ENCODE measurements around the gene SCIN.

DNA sequence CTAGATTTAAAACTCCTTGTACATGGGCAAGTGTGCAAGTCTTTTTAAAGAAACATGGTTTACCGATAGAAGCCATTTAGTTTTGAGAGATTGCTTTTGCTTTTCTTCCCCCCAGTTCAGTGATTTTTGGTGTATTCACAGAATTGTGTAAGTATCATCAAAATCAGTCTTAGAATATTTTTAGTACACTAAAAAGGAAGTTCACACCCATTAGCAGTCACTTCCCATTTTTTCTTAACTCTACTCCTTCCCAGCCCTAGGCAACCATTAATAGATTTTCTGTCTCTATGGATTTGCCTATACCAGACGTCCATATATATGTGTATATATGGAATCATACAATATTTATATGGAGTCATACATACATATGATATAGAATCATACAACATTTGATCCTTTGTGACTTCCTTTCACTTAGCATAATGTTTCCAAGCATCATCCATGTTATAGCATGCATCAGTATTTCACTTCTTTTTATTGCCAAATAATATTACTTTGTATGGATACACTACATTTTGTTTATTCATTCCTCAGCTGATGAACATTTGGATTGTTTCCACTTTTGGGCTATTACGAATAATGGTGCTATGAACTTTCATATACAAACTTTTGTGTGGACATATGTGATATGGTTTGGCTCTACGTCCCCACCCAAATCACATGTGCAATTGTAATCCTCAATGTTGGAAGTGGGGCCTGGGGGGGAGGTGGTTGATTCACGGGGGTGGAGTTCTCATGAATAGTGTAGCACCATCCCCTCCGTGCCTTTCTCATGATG lies 100.4 kb downstream of the SCIN start:
- TF ChIP-seq, protein P1, sequence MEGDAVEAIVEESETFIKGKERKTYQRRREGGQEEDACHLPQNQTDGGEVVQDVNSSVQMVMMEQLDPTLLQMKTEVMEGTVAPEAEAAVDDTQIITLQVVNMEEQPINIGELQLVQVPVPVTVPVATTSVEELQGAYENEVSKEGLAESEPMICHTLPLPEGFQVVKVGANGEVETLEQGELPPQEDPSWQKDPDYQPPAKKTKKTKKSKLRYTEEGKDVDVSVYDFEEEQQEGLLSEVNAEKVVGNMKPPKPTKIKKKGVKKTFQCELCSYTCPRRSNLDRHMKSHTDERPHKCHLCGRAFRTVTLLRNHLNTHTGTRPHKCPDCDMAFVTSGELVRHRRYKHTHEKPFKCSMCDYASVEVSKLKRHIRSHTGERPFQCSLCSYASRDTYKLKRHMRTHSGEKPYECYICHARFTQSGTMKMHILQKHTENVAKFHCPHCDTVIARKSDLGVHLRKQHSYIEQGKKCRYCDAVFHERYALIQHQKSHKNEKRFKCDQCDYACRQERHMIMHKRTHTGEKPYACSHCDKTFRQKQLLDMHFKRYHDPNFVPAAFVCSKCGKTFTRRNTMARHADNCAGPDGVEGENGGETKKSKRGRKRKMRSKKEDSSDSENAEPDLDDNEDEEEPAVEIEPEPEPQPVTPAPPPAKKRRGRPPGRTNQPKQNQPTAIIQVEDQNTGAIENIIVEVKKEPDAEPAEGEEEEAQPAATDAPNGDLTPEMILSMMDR (optimal IDR thresholded peaks at IDR 0.05 in 1 of 3, IDR thresholded peaks at IDR 0.05 in 1 of 3, conservative IDR thresholded peaks at IDR 0.05 in 1 of 3; ENCODE audit: extremely low read depth in 1 of 3, insufficient read depth in 2 of 3, low read length in 3 of 3): no peak
- TF ChIP-seq EZH2 (IDR thresholded peaks at IDR 0.05; ENCODE audit: low read length): no peak
